RWPE2 (cell line): ENCODE results near the gene ATF7IP2.
"Not testable (repeated sequence)": the region's sequence is repeated elsewhere in the genome, so short reads cannot be mapped to it uniquely, and the experiment has no call there.

Experiments used
- ATAC-seq: fragments of 200-7000 bp; cut with Tn5 transposase; 3 replicates; pipeline ENCODE4 v1.9.1; 2021; ENCODE audit warnings: low read depth
- DNase-seq: peaks from one replicate; pipeline ENCODE4 v3.0.0-alpha.2; 2020; ENCODE audit warnings: low spot score
- H3K27ac ChIP-seq: fragments of 450-650 bp; 2 replicates; pipeline ENCODE4 v1.5.1; 2017; ENCODE audit warnings: mild to moderate bottlenecking; ENCODE audit not compliant: poor library complexity, severe bottlenecking
- H3K27me3 ChIP-seq: fragments of 250-450 bp; sonication (Bioruptor Pico); 2 replicates; pipeline ENCODE4 v1.5.1; 2021; ENCODE audit warnings: mild to moderate bottlenecking, moderate library complexity; ENCODE audit not compliant: insufficient read depth, poor library complexity, severe bottlenecking
- H3K36me3 ChIP-seq: fragments of 250-450 bp; sonication (Bioruptor Pico); 2 replicates; pipeline ENCODE4 v1.5.1; 2020; ENCODE audit warnings: low read depth, mild to moderate bottlenecking, moderate library complexity
- H3K4me1 ChIP-seq: fragments of 250-450 bp; sonication (Bioruptor Pico); 2 replicates; pipeline ENCODE4 v1.5.1; 2021; ENCODE audit warnings: mild to moderate bottlenecking, moderate library complexity; ENCODE audit not compliant: insufficient read depth, poor library complexity, severe bottlenecking
- H3K4me3 ChIP-seq: fragments of 250-450 bp; sonication (Bioruptor Pico); 2 replicates; pipeline ENCODE4 v1.5.1; 2021; ENCODE audit warnings: mild to moderate bottlenecking, moderate library complexity; ENCODE audit not compliant: severe bottlenecking
- H3K9me3 ChIP-seq: fragments of 250-450 bp; sonication (Bioruptor Pico); 2 replicates; pipeline ENCODE4 v1.5.1; 2021; ENCODE audit warnings: mild to moderate bottlenecking, moderate library complexity; ENCODE audit not compliant: severe bottlenecking
- TF ChIP-seq, protein P1 (sequence below): fragments of 450-650 bp; IDR thresholded peaks from one replicate; pipeline ENCODE4 v1.5.1; 2017; ENCODE audit warnings: mild to moderate bottlenecking, moderate library complexity; ENCODE audit not compliant: poor library complexity, severe bottlenecking

The ATF7IP2 gene

DNA sequence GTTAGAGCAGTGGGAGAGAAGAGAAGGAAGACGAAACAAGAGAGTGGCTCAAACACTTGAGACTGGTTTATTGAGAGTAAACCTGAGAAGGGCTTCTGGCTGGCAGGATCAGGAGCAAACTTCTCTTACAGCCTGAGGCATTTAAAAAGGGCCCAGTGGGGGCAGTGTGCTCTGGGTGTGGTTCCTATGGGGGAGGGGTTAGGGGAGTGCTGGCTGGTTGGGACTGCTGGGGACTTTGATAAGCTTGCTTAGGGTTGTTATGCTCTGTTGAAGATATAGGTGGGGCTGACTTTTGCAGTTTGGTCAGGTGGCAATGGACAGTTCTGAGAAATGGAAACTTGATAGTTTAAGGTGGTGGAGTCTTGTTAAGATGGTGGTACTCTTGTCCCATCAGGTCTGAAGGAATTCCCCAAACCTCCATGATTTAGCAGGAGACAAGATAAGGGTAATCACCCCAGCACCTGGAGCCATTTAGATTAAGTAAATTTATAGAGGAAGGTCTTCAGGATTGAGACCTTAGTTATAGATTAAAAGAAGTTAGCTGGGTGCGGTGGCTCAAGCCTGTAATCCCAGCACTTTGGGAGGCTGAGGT, 115.3 kb downstream of the ATF7IP2 start:
- no peak for ATAC-seq
- Histone ChIP-seq H3K27ac (no peak overlapping the region), H3K4me3 (no peak overlapping the region), H3K36me3 (no peaks in the 10 kb centered on the region), H3K27me3 (no peaks in the 10 kb centered on the region), H3K4me1 (no peaks in the 10 kb centered on the region), H3K9me3 (no peaks in the 10 kb centered on the region)
- TF ChIP-seq, protein P1, sequence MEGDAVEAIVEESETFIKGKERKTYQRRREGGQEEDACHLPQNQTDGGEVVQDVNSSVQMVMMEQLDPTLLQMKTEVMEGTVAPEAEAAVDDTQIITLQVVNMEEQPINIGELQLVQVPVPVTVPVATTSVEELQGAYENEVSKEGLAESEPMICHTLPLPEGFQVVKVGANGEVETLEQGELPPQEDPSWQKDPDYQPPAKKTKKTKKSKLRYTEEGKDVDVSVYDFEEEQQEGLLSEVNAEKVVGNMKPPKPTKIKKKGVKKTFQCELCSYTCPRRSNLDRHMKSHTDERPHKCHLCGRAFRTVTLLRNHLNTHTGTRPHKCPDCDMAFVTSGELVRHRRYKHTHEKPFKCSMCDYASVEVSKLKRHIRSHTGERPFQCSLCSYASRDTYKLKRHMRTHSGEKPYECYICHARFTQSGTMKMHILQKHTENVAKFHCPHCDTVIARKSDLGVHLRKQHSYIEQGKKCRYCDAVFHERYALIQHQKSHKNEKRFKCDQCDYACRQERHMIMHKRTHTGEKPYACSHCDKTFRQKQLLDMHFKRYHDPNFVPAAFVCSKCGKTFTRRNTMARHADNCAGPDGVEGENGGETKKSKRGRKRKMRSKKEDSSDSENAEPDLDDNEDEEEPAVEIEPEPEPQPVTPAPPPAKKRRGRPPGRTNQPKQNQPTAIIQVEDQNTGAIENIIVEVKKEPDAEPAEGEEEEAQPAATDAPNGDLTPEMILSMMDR, result no peak
- DNase-seq, result no peak

DNA sequence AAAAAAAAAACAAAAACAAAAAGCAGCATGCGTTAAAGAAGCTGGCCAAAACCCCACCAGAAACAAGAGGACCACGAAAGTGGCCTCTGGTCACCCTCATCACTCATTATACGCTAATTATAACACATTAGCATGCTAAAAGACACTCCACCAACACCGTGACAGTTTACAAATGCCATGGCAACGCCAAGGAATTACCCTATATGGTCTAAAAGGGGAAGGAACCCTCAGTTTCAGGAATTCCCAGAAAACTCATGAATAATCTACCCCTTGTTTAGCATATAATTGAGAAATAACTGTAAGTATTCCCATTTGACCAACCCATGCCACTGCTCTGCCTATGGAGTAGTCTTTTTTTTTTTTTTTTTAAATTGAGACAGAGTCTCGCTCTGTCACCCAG, 116.9 kb downstream of the ATF7IP2 start:
- TF ChIP-seq, protein P1, result no peak
- ATAC-seq (no peak), DNase-seq (no peak)
- H3K9me3 ChIP-seq, result no peaks in the 10 kb centered on the region
- no peaks in the 10 kb centered on the region for H3K4me1 ChIP-seq
- H3K27ac ChIP-seq, result no peak overlapping the region
- no peaks in the 10 kb centered on the region for H3K27me3 ChIP-seq
- no peak overlapping the region for H3K4me3 ChIP-seq
- no peaks in the 10 kb centered on the region for H3K36me3 ChIP-seq

DNA sequence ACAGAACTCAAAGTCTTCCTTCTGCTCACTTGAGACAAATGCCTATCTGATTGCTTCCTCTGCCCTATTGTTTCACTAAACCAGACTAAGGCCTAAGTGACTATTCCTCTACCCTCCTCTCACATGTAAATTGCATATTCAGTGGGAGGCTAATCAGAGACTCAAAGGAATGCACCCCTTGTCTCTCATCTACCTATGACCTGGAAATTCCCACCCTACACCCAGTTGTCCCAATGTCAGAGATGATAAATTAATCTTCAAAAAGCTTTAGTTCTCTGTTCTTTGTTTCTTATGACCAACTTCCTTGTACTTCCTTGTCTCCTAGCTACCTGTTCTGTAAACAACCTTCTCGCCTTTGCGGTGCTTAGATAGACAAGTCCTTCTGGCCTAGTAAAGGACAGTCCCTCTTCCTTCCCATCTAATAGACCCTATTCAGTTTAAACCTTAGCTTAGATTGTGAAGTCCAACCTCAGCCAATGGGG, 118.6 kb downstream of the ATF7IP2 start:
- H3K4me1 ChIP-seq, result no peaks in the 10 kb centered on the region
- no peaks in the 10 kb centered on the region for H3K36me3 ChIP-seq
- H3K4me3 ChIP-seq, result no peak overlapping the region
- H3K27ac ChIP-seq, result no peak overlapping the region
- no peaks in the 10 kb centered on the region for H3K27me3 ChIP-seq
- ATAC-seq, result no peak
- H3K9me3 ChIP-seq, result no peaks in the 10 kb centered on the region
- TF ChIP-seq, protein P1, result no peak
- no peak for DNase-seq

DNA sequence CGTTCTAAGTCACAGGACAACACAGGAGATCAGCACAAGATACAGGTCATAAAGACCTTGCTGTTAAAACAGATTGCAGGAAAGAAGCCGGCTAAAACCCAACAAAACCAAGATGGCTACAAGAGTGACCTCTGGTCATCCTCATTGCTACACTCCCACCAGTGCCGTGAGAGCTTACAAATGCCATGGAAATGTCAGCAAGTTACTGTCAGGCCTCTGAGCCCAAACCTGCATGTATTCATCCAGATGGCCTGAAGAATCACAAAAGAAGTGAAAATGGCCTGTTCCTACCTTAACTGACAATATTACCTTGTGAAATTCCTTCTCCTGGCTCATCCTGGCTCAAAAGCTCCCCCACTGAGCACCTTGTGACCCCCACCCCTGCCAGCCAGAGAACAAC, 119.4 kb downstream of the ATF7IP2 start:
- H3K27me3 ChIP-seq, H3K4me1 ChIP-seq, H3K27ac ChIP-seq, H3K36me3 ChIP-seq, H3K4me3 ChIP-seq, DNase-seq, H3K9me3 ChIP-seq, ATAC-seq: not testable (repeated sequence)

DNA sequence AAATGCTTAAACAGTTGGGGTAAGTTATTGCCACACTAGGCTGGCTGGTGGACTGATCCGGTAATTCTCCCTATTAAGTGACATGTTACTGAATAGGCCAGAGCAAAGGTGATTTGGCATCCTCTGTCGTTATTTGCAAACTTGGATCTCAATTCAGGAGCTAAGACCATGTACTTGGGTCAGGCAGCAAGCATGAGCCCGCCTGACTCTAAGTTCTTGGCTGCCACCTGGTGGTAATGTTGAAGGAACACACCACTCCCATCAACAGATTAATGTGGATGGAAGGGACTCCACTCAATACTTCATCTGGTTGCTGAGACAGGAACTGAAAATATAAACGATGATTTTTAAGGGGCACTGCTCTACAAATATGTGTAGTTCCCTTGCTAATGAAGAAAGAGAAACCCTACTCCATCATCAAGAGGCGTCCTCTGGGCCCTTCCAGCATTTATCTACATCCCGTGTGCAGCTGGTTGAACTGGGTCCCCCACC, 123.7 kb downstream of the ATF7IP2 start:
- no peaks in the 10 kb centered on the region for H3K36me3 ChIP-seq
- DNase-seq (no peak), ATAC-seq (peak; percentile 96)
- no peak overlapping the region for H3K4me3 ChIP-seq
- no peak overlapping the region for H3K27ac ChIP-seq
- H3K9me3 ChIP-seq, result no peaks in the 10 kb centered on the region
- TF ChIP-seq, protein P1, result peak; percentile 86
- no peaks in the 10 kb centered on the region for H3K27me3 ChIP-seq
- no peaks in the 10 kb centered on the region for H3K4me1 ChIP-seq
